Esophagus muscularis mucosa (tissue), 4 donors: Measurements from ENCODE around the gene TM6SF1.

Experiments used
- CTCF ChIP-seq, 3 experiments: fragments of 200-600 bp in 2 of 3; fragments of 450-650 bp in 1 of 3; sonication (generic) in 2 of 3; IDR thresholded peaks; one replicate each; pipeline ENCODE4 v1.5.1; 2017 to 2019; ENCODE audit warnings: antibody characterized with exemption in 3 of 3, mild to moderate bottlenecking in 2 of 3, moderate library complexity in 1 of 3
- EP300 ChIP-seq: sonication (generic); formaldehyde crosslinking; IDR thresholded peaks from one replicate; pipeline ENCODE4 v1.6.1; 2017; ENCODE audit warnings: antibody characterized with exemption
- POLR2A ChIP-seq: fragments of 450-650 bp; IDR thresholded peaks from one replicate; pipeline ENCODE4 v1.6.1; 2017; ENCODE audit warnings: antibody characterized with exemption, moderate library complexity, mild to moderate bottlenecking, low read depth
- POLR2AphosphoS5 ChIP-seq, 2 donors: sonication (generic); formaldehyde crosslinking; IDR thresholded peaks; one replicate each; pipeline ENCODE4 v1.6.1; 2017; ENCODE audit warnings: antibody characterized with exemption in 2 of 2

GRCh38 chr15:83102346-83102745 is 5.1 kb upstream of the TM6SF1 start:
- TF ChIP-seq CTCF (IDR thresholded peaks at IDR 0.05) = no peak
- TF ChIP-seq POLR2A = no peak
- no peak for TF ChIP-seq EP300
- no peak for TF ChIP-seq POLR2AphosphoS5 (IDR thresholded peaks at IDR 0.05)
